HepG2 (cell line): ENCODE data around the gene SCYGR5. TPM values are rescaled to one million over a fixed set of nuclear protein-coding genes. Genes with fewer than 3 reads are reported as not detected.

ENCODE experiments used
- ATAC-seq: fragments of 200-7000 bp; cut with Tn5 transposase; 3 replicates; pipeline ENCODE4 v1.9.1; 2020; ENCODE audit warnings: mild to moderate bottlenecking, moderate library complexity
- BruUV-seq: library from RNA; stranded (reverse); fragments of 400-500 nt; replicated peaks from 2 replicates; lab custom pipeline; 2021; lab: Mats Ljungman, UMichigan
- CTCF ChIA-PET: fragments of 300-600 bp; formaldehyde crosslinking; extraction: SDS; loops from one replicate; lab custom pipeline; 2021; ENCODE audit warnings: low total read pairs, inconsistent platforms, low intra/inter-chr PET ratio; lab: Yijun Ruan, JAX
- POLR2A ChIA-PET: fragments of 350-600 bp; sonication (Branson Sonifier 250); formaldehyde crosslinking; loops from one replicate; lab custom pipeline; 2020; ENCODE audit warnings: antibody characterized with exemption, inconsistent platforms; lab: Yijun Ruan, JAX
- DNase-seq: peaks from one replicate; pipeline ENCODE4 v3.0.0-alpha.2; 2015; ENCODE audit warnings: low spot score
- FAIRE-seq: peaks from 3 replicates; lab custom pipeline; 2011; peaks lifted over from hg19 to GRCh38; lab: Jason Lieb, UNC
- H2AFZ ChIP-seq: one replicate; pipeline ENCODE4 v1.6.1; 2011; ENCODE audit warnings: low read length, inconsistent platforms
- H3K27ac ChIP-seq: fragments of 300-600 bp; 3 replicates; pipeline ENCODE4 v1.8.0; 2011; ENCODE audit warnings: mixed run types, mild to moderate bottlenecking, mixed read lengths, low read length, inconsistent platforms; ENCODE audit not compliant: insufficient read depth; ENCODE audit errors: extremely low read length
- H3K27me3 ChIP-seq, 2 experiments: fragments of 200-600 bp in 1 of 2; 2 replicates in 1 of 2; 3 replicates in 1 of 2; pipeline versions ENCODE4 v1.6.0 to v1.8.0; 2011; ENCODE audit warnings: low read length in 2 of 2, mild to moderate bottlenecking in 2 of 2, moderate library complexity in 2 of 2, inconsistent platforms in 1 of 2; ENCODE audit not compliant: insufficient read depth in 2 of 2, control insufficient read depth in 1 of 2
- H3K36me3 ChIP-seq, 2 experiments: fragments of 200-600 bp in 1 of 2; replicated peaks in 1 of 2; 2 replicates in 1 of 2; 3 replicates in 1 of 2; pipeline versions ENCODE4 v1.5.1 to v1.8.0; 2011; ENCODE audit warnings: low read length in 2 of 2, inconsistent platforms in 1 of 2; ENCODE audit not compliant: insufficient read depth in 2 of 2, control insufficient read depth in 1 of 2
- H3K4me1 ChIP-seq: 2 replicates; pipeline ENCODE4 v1.5.1; 2012; ENCODE audit warnings: low read length, inconsistent platforms; ENCODE audit not compliant: insufficient read depth
- H3K4me2 ChIP-seq: 2 replicates; pipeline ENCODE4 v1.6.0; 2011; ENCODE audit warnings: low read depth, low read length, inconsistent platforms
- H3K4me3 ChIP-seq, 3 experiments: fragments of 200-600 bp in 1 of 3; sonication (generic), shearing (Covaris generic) in 1 of 3; replicated peaks in 1 of 3; 2 replicates each; pipeline ENCODE4 v1.5.1; 2011 to 2016; ENCODE audit warnings: low read length in 3 of 3, inconsistent platforms in 2 of 3, low read depth in 2 of 3, mild to moderate bottlenecking in 2 of 3, control low read depth in 1 of 3, mixed read lengths in 1 of 3; ENCODE audit not compliant: insufficient read depth in 1 of 3
- H3K79me2 ChIP-seq: one replicate; pipeline ENCODE4 v1.6.1; 2011; ENCODE audit warnings: low read length, inconsistent platforms; ENCODE audit not compliant: insufficient read depth
- H3K9ac ChIP-seq: 2 replicates; pipeline ENCODE4 v1.6.0; 2011; ENCODE audit warnings: mild to moderate bottlenecking, low read depth, low read length, inconsistent platforms; ENCODE audit not compliant: insufficient read depth
- H3K9me3 ChIP-seq: 2 replicates; pipeline ENCODE4 v1.5.1; 2012; ENCODE audit warnings: mild to moderate bottlenecking, low read length
- H4K20me1 ChIP-seq: 2 replicates; pipeline ENCODE4 v1.6.0; 2011; ENCODE audit warnings: inconsistent platforms, mild to moderate bottlenecking, low read length, moderate library complexity; ENCODE audit not compliant: insufficient read depth
- ARID3A ChIP-seq: IDR thresholded peaks from 2 replicates; pipeline ENCODE4 v1.6.1; 2012; ENCODE audit warnings: low read depth, low read length, improper control_type of control experiment
- BHLHE40 ChIP-seq: IDR thresholded peaks from 2 replicates; pipeline ENCODE4 v1.6.1; 2011; ENCODE audit warnings: low read length, improper control_type of control experiment
- EP300 ChIP-seq, 3 experiments: sonication (generic) in 1 of 3; formaldehyde crosslinking in 1 of 3; IDR thresholded peaks; 2 replicates each; pipeline versions ENCODE4 v1.5.1 to v1.6.1; 2011 to 2020; ENCODE audit warnings: low read depth in 2 of 3, low read length in 2 of 3, borderline replicate concordance in 1 of 3, improper control_type of control experiment in 1 of 3, mild to moderate bottlenecking in 1 of 3, missing genetic modification reagents in 1 of 3, moderate library complexity in 1 of 3
- GATAD2A ChIP-seq: IDR thresholded peaks from 2 replicates; pipeline ENCODE4 v1.6.1; 2016
- GTF3A ChIP-seq: sonication (generic); formaldehyde crosslinking; conservative IDR thresholded peaks from 2 replicates; pipeline ENCODE4 v1.4.0; 2020; ENCODE audit warnings: mild to moderate bottlenecking, missing genetic modification reagents
- HDAC1 ChIP-seq: sonication (generic); formaldehyde crosslinking; IDR thresholded peaks from 2 replicates; pipeline ENCODE4 v1.5.1; 2020; ENCODE audit warnings: mild to moderate bottlenecking, missing genetic modification reagents
- HNRNPK ChIP-seq: fragments of 200-400 bp; formaldehyde crosslinking; IDR thresholded peaks from 2 replicates; pipeline ENCODE4 v1.6.1; 2018; ENCODE audit warnings: low read length, low read depth, moderate library complexity, mild to moderate bottlenecking; ENCODE audit not compliant: poor library complexity, severe bottlenecking
- MAFF ChIP-seq: IDR thresholded peaks from 2 replicates; pipeline ENCODE4 v1.6.1; 2011; ENCODE audit warnings: low read depth, low read length, improper control_type of control experiment
- NR2C2 ChIP-seq: sonication (generic); formaldehyde crosslinking; IDR thresholded peaks from 2 replicates; pipeline ENCODE4 v1.4.0; 2020; ENCODE audit warnings: missing genetic modification reagents, mild to moderate bottlenecking, moderate library complexity, borderline replicate concordance
- POLR2G ChIP-seq: fragments of 200-400 bp; formaldehyde crosslinking; IDR thresholded peaks from 2 replicates; pipeline ENCODE4 v1.6.1; 2018; ENCODE audit warnings: mild to moderate bottlenecking, low read depth, low read length, moderate library complexity
- RAD21 ChIP-seq: fragments of 450-650 bp; formaldehyde crosslinking; IDR thresholded peaks from 2 replicates; pipeline ENCODE4 v1.5.0; 2020; ENCODE audit warnings: mild to moderate bottlenecking
- RARA ChIP-seq: IDR thresholded peaks from 2 replicates; pipeline ENCODE4 v1.6.1; 2016; ENCODE audit warnings: missing genetic modification reagents, missing compliant biosample characterization
- RARG ChIP-seq: sonication (generic); formaldehyde crosslinking; IDR thresholded peaks from 2 replicates; pipeline ENCODE4 v1.4.0; 2020; ENCODE audit warnings: low read depth, mild to moderate bottlenecking, missing genetic modification reagents
- RBFOX2 ChIP-seq: fragments of 200-400 bp; formaldehyde crosslinking; IDR thresholded peaks from 2 replicates; pipeline ENCODE4 v1.6.1; 2017; ENCODE audit warnings: low read depth, mild to moderate bottlenecking, low read length
- RXRB ChIP-seq: IDR thresholded peaks from 2 replicates; pipeline ENCODE4 v1.6.1; 2016; ENCODE audit warnings: borderline replicate concordance, missing genetic modification reagents, missing compliant biosample characterization
- SOX5 ChIP-seq: IDR thresholded peaks from 2 replicates; pipeline ENCODE4 v1.6.1; 2016; ENCODE audit warnings: borderline replicate concordance
- TEAD3 ChIP-seq: optimal IDR thresholded peaks from 2 replicates; pipeline ENCODE3; 2016; ENCODE audit warnings: borderline replicate concordance
- ZNF280B ChIP-seq: sonication (generic); formaldehyde crosslinking; IDR thresholded peaks from 2 replicates; pipeline ENCODE4 v1.5.0; 2020; ENCODE audit warnings: missing genetic modification reagents, mild to moderate bottlenecking, borderline replicate concordance
- ZNF430 ChIP-seq: sonication (generic); formaldehyde crosslinking; IDR thresholded peaks from 2 replicates; pipeline ENCODE4 v1.9.0; 2021; ENCODE audit warnings: mild to moderate bottlenecking, missing genetic modification reagents
- ZNF547 ChIP-seq: sonication (generic); formaldehyde crosslinking; IDR thresholded peaks from 2 replicates; pipeline ENCODE4 v1.5.1; 2020; ENCODE audit warnings: mild to moderate bottlenecking, missing genetic modification reagents
- ZNF557 ChIP-seq: sonication (generic); formaldehyde crosslinking; IDR thresholded peaks from 2 replicates; pipeline ENCODE4 v1.4.0; 2020; ENCODE audit warnings: missing genetic modification reagents
- ZNF619 ChIP-seq: sonication (generic); formaldehyde crosslinking; IDR thresholded peaks from 2 replicates; pipeline ENCODE4 v1.4.0; 2020; ENCODE audit warnings: mild to moderate bottlenecking, missing genetic modification reagents
- WGBS: methylation state at CpG from one replicate; pipeline ENCODE4 v1.1.6; 2017; ENCODE audit warnings: low lambda C conversion rate; 5-methylcytosine and 5-hydroxymethylcytosine counted together
- in situ Hi-C: cut with HindIII; loops from 2 replicates; pipeline ENCODE4 v1.10.0; 2017; ENCODE audit warnings: low pct_unique_long_range_greater_than_20kb; ENCODE audit not compliant: extremely low pct_ligation_motif_present
- intact Hi-C: fragments of 100-400 bp; cut with micrococcal nuclease; formaldehyde crosslinking; loops from one replicate; pipeline ENCODE4 v1.10.0; 2022; ENCODE audit not compliant: unreplicated experiment
- polyA plus RNA-seq, 8 experiments: library from polyadenylated mRNA; depleted of rRNA in 3 of 8; stranded (reverse) in 7 of 8; unstranded in 1 of 8; fragments of >200 nt; fragmentation: Illumina TruSeq in 4 of 8; extraction: Trizol in 4 of 8; gene quantifications; 2 replicates each; pipeline versions ENCODE4 v1.2.1 to v1.2.3, GENCODE V29; 2011 to 2016; ENCODE audit warnings: low read depth in 4 of 8, missing spikeins in 1 of 8, mixed read lengths in 1 of 8; ENCODE audit not compliant: insufficient read depth in 1 of 8
- total RNA-seq, 5 experiments: library from RNA; depleted of rRNA; stranded (reverse); fragments of >200 nt; fragmentation: Illumina TruSeq; extraction: Trizol; gene quantifications; 2 replicates each; pipeline ENCODE4 v1.2.3, GENCODE V29; 2016; ENCODE audit warnings: low read depth in 1 of 5
- TF ChIP-seq, protein P1 (sequence below): sonication (generic); formaldehyde crosslinking; IDR thresholded peaks from 2 replicates; pipeline ENCODE4 v1.4.0; 2020; ENCODE audit warnings: missing genetic modification reagents

Gene SCYGR5
- total and polyA plus RNA-seq, 2 of the 13 experiments (the other 11 are each of a cell fraction or from before 2014, with no cell fraction given) = not detected

DNA sequence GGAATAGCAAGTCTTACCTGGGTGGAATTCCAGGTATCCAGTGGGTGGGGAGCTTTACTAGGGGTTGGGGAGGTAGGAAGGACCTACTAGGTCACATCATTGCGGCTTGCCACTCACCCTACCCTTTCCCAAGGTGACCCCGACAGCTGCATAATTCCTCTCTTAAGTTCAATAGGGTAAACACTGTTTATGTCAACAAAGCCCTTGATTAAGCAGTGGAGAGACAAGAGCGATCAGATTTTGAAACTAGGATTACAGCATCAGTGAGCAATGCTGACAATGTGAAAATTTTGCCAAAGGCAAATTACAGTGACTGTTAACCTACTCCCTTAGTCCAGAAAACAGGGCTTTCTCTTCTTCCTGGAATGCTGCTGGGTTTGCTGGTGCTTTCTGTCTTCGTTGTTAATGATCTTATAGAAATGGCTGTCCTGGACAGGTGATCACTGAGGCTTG lies 36.7 kb downstream of the SCYGR5 start:
- Histone ChIP-seq H3K27ac (no peak overlapping the region), H3K36me3 (no peaks in the 10 kb centered on the region), H4K20me1 (no peaks in the 10 kb centered on the region), H2AFZ (no peak overlapping the region), H3K79me2 (no peaks in the 10 kb centered on the region), H3K9me3 (no peaks in the 10 kb centered on the region), H3K27me3 (no peaks in the 10 kb centered on the region), H3K4me1 (peaks cover 30% of the 10 kb centered on the region), H3K9ac (no peak overlapping the region), H3K4me3 (no peak overlapping the region), H3K4me2 (0 out of 2 replicates have a peak overlapping the region, but pooled peaks have one; percentile 14)
- in situ Hi-C loops = no loop called here
- FAIRE-seq (peak; percentile 18), ATAC-seq (peak; percentile 71), DNase-seq (peak; percentile 55)
- intact Hi-C loops = no loop called here
- POLR2A ChIA-PET = no interaction called here
- CTCF ChIA-PET = no interaction called here
- BruUV-seq = no TSS peak
- WGBS = 11% methylated on average over 4 of the region's 4 CpGs
- TF ChIP-seq ZNF547 (no peak), RXRB (0 out of 2 replicates have a peak, but pooled peaks have one; percentile 31), RAD21 (CRISPR knock-in tag) (no peak), BHLHE40 (no peak), EP300 (IDR thresholded peaks at IDR 0.05; ENCODE audit: low read depth in 2 of 2, low read length in 2 of 2) (peak in 1 of 2 experiments; percentile 31; a peak in 1 of 4 replicates), EP300 (CRISPR knock-in tag; IDR thresholded peaks at IDR 0.05; ENCODE audit: borderline replicate concordance) (no peak), MAFF (peak; percentile 90), ZNF557 (no peak), RBFOX2 (no peak), ZNF430 (CRISPR knock-in tag) (no peak), RARA (CRISPR knock-in tag) (peak; percentile 54), NR2C2 (CRISPR knock-in tag) (no peak), POLR2G (no peak), SOX5 (CRISPR knock-in tag) (0 out of 2 replicates have a peak, but pooled peaks have one; percentile 31), HNRNPK (no peak), RARG (CRISPR knock-in tag) (no peak), ZNF280B (CRISPR knock-in tag) (no peak), HDAC1 (CRISPR knock-in tag) (0 out of 2 replicates have a peak, but pooled peaks have one; percentile 33), TEAD3 (CRISPR knock-in tag) (peak; percentile 90), GTF3A (CRISPR knock-in tag) (no peak), ARID3A (peak; percentile 66; the same call in 1 of the 2 replicates), ZNF619 (CRISPR knock-in tag) (no peak), GATAD2A (CRISPR knock-in tag) (0 out of 2 replicates have a peak, but pooled peaks have one; percentile 30)
- TF ChIP-seq, protein P1, sequence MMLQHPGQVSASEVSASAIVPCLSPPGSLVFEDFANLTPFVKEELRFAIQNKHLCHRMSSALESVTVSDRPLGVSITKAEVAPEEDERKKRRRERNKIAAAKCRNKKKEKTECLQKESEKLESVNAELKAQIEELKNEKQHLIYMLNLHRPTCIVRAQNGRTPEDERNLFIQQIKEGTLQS (CRISPR knock-in tag) = no peak
